ELF-1 (cell line): ENCODE measurements around the gene PLD4.

Source experiments
- DNase-seq: peaks from one replicate; pipeline ENCODE4 v3.0.0-alpha.2; 2016; ENCODE audit warnings: low read depth, low spot score

PLD4 gene

GRCh38 chr14:104927901-104928300 is 3.2 kb downstream of the PLD4 start:
- no peak for DNase-seq

DNA sequence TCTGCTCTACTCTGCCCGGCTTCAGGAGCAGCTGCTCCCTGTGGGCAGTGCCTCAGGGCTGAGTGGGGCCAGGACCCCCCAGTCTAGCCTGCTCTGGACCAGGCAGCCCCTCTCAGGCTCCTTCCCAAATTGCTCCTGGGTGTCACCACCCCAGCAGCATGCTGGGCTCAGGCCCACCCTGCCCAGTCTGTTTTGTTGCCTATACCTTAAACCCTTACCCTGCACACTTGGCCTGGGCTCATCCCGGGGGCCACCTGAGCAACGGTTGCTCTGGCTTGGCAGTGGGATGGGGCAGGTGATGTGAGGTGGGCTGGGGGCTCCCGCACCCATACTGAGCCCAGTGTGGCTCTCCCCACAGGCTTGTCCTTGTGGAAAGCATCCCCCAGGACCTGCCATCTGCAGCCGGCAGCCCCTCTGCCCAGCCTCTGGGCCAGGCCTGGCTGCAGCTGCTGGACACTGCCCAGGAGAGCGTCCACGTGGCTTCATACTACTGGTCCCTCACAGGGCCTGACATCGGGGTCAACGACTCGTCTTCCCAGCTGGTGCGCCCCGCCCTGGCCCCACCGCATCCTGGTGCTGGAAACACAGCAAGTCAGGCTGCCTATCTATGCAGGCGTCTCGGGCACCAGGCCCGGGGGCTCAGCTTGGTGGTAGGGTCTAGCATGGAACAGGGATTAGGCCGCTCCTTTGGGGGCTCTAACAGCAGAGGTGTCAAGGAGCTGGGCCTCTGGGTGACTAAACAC is 3.9 kb downstream of the PLD4 start:
- no peak for DNase-seq

DNA sequence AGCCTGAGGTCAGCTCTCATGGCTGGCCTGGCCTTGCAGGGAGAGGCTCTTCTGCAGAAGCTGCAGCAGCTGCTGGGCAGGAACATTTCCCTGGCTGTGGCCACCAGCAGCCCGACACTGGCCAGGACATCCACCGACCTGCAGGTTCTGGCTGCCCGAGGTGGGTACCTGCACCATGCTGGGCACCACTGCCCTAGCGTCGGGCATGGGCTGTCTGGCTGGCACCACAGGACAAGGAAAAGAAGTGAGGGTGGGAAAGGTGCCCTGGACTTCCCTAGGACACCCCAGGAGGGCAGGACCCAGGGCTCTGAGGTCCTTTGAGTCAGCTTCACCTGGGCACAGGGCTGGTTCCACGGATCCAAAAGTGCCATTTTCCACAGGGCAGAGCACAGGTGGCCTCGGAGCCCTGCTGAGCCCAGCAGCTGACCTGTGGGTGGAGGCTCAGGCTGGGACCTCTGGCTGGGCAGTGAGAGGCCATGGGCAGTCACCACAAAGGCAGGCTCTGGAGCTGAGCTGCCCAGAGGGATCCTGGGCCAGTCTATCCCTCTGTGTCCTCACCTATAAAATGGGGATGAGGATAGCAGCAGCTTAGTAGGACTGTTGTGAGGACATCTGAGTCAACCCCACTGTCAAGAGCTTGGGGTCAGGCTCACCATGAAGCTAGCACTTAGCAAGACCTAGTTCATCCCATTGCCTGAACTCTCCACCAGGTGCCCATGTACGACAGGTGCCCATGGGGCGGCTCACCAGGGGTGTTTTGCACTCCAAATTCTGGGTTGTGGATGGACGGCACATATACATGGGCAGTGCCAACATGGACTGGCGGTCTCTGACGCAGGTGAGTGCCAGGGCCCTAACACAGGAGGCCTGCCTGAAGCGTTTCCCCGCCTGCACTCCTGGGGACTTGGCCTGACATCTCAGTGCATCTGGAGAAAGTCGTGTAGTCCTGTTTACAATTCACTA is 4.9 kb downstream of the PLD4 start:
- DNase-seq: no peak

- no peak for DNase-seq
These were observed 6.0 kb downstream of the PLD4 start for GRCh38 chr14:104930526-104931303.

DNA sequence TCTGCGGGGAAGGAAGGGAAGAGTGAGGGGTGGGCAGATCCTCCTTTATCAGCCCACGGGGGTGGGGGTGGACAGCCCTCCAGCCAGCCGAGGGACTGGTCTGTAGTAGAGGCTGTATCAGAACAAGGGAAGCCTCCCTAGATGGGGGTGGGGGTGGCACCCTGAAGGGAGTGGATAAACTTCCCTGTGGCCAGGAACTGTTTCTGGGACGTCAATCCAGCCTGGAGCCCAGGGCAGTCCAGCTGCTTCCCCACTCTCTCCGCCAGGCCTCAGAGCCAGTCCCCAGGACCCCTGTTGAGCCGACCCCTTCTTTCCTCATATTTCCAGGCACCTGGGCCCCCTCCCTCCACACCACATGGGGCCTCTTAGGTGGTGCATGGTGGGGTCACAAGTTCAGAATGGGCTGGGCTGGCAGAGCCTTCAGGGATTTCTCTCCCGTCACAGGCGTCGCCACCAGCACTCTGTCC is 6.7 kb downstream of the PLD4 start:
- no peak for DNase-seq

GRCh38 chr14:104931771-104932675 is 7.3 kb downstream of the PLD4 start:
- DNase-seq: peak; percentile 25

DNA sequence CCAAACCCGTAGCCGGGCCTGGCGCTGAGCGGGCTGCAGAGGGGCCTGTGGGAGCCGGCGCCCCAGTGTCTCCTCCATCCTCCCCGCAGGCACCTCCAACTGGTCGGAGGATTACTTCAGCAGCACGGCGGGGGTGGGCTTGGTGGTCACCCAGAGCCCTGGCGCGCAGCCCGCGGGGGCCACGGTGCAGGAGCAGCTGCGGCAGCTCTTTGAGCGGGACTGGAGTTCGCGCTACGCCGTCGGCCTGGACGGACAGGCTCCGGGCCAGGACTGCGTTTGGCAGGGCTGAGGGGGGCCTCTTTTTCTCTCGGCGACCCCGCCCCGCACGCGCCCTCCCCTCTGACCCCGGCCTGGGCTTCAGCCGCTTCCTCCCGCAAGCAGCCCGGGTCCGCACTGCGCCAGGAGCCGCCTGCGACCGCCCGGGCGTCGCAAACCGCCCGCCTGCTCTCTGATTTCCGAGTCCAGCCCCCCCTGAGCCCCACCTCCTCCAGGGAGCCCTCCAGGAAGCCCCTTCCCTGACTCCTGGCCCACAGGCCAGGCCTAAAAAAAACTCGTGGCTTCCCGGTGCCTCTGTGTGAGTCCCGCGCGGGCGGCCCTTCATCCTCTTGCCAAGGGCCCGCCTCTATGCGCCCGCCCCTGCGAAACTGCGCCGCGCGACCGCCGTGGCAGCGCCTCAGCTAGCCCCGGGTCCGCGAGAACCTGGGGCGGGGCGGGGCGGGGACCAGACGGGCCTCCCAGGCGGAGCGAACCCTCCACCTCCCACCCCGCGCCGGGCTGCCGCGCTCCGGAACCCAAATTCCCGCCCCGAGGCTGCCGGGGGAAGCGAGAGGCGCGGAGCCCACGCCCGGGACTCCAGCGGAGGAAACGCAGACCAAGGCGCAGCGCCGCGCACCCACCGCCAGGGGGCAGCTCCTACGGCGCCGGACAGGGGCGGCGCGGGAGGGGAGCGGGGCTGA is 8.3 kb downstream of the PLD4 start:
- peak; percentile 71 for DNase-seq

GRCh38 chr14:104933746-104934733 is 9.4 kb downstream of the PLD4 start:
- DNase-seq: no peak

DNA sequence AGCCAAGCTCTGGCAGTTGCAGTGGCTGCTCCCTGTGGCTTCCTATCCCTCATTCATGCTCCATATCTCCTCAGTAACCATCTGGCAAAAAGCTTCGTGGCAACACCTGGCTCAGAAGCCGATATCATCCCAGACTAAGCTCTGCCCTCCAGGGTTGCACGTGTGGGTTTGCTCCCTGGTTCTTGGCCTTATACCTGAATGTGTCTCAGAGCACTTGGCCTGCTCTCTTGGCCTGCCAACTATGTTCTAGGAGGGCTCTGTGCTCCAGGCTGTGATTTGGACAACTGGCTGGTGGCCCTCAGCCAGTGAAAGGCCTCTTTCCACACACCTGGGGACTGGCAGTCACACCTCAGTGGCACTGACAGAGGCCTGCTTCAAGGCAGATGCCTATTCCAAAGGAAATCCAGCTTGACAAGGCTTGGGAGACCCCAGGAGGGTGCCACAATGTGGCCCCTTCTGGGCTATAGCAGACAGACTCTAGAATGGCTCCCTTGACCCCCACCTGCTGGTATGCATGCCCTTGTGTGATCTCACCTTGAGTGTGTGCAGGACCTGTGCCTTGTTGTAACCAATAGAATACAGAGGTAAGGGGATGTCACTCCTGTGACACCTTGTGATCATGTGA is 10.5 kb downstream of the PLD4 start:
- no peak for DNase-seq

GRCh38 chr14:104935955-104936354 is 11.3 kb downstream of the PLD4 start:
- no peak for DNase-seq

GRCh38 chr14:104936361-104937155 is 11.9 kb downstream of the PLD4 start:
- DNase-seq: no peak

- no peak for DNase-seq
These were observed 12.5 kb downstream of the PLD4 start for GRCh38 chr14:104937161-104937560.

DNA sequence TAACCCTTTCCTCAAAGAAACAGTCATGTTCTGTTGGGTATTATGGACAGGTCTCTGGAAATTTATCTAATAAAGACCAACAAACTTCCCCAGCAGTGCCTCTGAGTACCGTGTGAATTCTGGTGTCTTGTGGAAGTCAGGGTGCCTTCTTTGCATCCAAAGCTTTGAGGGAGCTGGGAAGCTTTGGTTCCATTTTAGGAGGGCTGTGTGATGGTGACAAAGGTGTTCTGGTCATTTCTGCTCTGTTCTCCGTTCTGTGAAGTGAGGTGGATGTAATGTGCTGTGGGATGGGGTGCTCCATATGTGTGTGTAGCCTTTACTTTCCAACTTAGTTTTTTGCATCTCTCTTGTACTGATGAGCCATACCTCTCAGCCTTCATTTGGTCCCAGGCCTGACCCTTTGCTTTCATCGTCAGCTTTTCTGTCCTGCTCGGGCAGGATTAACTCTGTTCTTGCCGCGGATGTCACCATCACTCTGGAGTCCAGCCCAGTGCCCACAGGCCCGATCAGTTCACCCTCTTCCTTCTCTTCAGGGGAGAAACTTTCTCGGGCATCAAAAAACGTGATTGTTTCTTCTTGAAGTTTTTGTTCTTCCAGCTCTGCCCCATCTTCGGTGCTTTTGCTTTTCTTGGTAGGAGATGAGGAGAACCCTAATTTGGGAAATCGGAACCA is 13.2 kb downstream of the PLD4 start:
- DNase-seq: no peak

GRCh38 chr14:104938436-104938835 is 13.8 kb downstream of the PLD4 start:
- no peak for DNase-seq

DNA sequence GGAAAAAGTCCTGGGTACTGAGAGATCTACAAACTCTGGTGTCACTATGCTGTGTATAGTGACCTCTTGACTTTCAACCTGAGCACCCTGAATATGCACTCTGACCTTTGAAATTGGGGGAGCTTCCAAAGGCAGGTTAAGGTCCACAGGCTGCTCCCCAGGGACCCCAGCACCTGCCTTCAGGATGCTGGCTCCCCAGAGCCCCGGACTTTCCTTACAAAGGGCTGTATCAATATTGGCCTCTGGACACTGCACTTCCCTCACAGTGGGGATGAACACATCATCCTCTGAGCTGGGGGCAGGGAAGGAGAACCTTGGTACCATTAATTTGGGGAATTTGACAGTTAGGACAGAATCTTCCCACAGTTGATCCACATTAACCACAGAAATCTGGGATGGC is 14.3 kb downstream of the PLD4 start:
- DNase-seq: no peak

GRCh38 chr14:104939666-104940410 is 15.2 kb downstream of the PLD4 start:
- no peak for DNase-seq
